Measurements from ENCODE around the gene TMEM9B.

DNA sequence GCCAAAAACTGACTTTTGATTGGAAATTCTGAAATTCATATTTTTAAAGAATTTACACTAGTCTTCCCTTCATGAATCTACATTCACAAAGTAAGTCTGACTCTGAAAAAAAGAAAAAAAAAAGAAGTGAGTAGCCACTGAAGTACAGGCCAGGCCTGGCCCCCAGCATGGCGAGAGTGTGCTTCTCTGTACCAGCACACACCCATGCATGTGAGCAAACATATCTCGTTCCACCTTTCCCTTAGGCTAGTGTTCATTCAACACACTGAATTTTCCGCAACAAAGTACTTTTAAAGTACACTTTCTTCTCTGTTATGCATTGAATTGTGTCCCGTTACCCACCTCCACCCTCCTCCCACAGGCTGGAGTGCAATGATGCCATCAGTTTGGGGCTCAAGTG is 36.0 kb downstream of the TMEM9B start:
- TF ChIP-seq, protein P1, sequence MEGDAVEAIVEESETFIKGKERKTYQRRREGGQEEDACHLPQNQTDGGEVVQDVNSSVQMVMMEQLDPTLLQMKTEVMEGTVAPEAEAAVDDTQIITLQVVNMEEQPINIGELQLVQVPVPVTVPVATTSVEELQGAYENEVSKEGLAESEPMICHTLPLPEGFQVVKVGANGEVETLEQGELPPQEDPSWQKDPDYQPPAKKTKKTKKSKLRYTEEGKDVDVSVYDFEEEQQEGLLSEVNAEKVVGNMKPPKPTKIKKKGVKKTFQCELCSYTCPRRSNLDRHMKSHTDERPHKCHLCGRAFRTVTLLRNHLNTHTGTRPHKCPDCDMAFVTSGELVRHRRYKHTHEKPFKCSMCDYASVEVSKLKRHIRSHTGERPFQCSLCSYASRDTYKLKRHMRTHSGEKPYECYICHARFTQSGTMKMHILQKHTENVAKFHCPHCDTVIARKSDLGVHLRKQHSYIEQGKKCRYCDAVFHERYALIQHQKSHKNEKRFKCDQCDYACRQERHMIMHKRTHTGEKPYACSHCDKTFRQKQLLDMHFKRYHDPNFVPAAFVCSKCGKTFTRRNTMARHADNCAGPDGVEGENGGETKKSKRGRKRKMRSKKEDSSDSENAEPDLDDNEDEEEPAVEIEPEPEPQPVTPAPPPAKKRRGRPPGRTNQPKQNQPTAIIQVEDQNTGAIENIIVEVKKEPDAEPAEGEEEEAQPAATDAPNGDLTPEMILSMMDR (IDR thresholded peaks at IDR 0.05; ENCODE audit: insufficient read depth, low read length), result no peak
- TF ChIP-seq, protein P2, sequence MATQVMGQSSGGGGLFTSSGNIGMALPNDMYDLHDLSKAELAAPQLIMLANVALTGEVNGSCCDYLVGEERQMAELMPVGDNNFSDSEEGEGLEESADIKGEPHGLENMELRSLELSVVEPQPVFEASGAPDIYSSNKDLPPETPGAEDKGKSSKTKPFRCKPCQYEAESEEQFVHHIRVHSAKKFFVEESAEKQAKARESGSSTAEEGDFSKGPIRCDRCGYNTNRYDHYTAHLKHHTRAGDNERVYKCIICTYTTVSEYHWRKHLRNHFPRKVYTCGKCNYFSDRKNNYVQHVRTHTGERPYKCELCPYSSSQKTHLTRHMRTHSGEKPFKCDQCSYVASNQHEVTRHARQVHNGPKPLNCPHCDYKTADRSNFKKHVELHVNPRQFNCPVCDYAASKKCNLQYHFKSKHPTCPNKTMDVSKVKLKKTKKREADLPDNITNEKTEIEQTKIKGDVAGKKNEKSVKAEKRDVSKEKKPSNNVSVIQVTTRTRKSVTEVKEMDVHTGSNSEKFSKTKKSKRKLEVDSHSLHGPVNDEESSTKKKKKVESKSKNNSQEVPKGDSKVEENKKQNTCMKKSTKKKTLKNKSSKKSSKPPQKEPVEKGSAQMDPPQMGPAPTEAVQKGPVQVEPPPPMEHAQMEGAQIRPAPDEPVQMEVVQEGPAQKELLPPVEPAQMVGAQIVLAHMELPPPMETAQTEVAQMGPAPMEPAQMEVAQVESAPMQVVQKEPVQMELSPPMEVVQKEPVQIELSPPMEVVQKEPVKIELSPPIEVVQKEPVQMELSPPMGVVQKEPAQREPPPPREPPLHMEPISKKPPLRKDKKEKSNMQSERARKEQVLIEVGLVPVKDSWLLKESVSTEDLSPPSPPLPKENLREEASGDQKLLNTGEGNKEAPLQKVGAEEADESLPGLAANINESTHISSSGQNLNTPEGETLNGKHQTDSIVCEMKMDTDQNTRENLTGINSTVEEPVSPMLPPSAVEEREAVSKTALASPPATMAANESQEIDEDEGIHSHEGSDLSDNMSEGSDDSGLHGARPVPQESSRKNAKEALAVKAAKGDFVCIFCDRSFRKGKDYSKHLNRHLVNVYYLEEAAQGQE (IDR thresholded peaks at IDR 0.05; ENCODE audit: insufficient replicate concordance, low read depth), result no peak
- no peak for TF ChIP-seq POLR2AphosphoS5 (IDR thresholded peaks at IDR 0.05; ENCODE audit: low read depth)
- TF ChIP-seq GABPA (IDR thresholded peaks at IDR 0.05; ENCODE audit: low read depth), result no peak
- no peak for TF ChIP-seq SPI1 (IDR thresholded peaks at IDR 0.05; ENCODE audit: borderline replicate concordance, low read depth)

All from HL-60 (cell line).